Suprapubic skin (tissue), 4 donors: ENCODE results near the gene KLKB1.

Experiments used
- CTCF ChIP-seq, 2 donors: fragments of 200-600 bp in 1 of 2; fragments of 450-650 bp in 1 of 2; sonication (generic) in 1 of 2; IDR thresholded peaks; one replicate each; pipeline ENCODE4 v1.5.1; 2016 to 2019; ENCODE audit warnings: antibody characterized with exemption in 2 of 2, mild to moderate bottlenecking in 1 of 2, moderate library complexity in 1 of 2
- EP300 ChIP-seq: sonication (generic); formaldehyde crosslinking; IDR thresholded peaks from one replicate; pipeline ENCODE4 v1.6.1; 2017; ENCODE audit warnings: antibody characterized with exemption
- POLR2A ChIP-seq, 2 donors: fragments of 450-650 bp; IDR thresholded peaks; one replicate each; pipeline ENCODE4 v1.6.1; 2017; ENCODE audit warnings: antibody characterized with exemption in 2 of 2, mild to moderate bottlenecking in 2 of 2, moderate library complexity in 2 of 2
- POLR2AphosphoS5 ChIP-seq, 3 donors: sonication (generic); formaldehyde crosslinking; IDR thresholded peaks; one replicate each; pipeline ENCODE4 v1.6.1; 2017; ENCODE audit warnings: antibody characterized with exemption in 3 of 3

- TF ChIP-seq POLR2A (IDR thresholded peaks at IDR 0.05) (no peak), CTCF (IDR thresholded peaks at IDR 0.05) (no peak), EP300 (no peak), POLR2AphosphoS5 (IDR thresholded peaks at IDR 0.05) (no peak)
These were observed 80.6 kb downstream of the KLKB1 start for GRCh38 chr4:186307916-186308315.
